HG03095 (cell line): ENCODE results near the gene FRY.

Source experiments
- ATAC-seq: cut with Tn5 transposase; IDR thresholded peaks from one replicate; pipeline ENCODE4 v1.9.1; 2021; ENCODE audit warnings: moderate library complexity; ENCODE audit not compliant: unreplicated experiment

FRY gene

GRCh38 chr13:32016119-32016518, 15.5 kb upstream of the FRY start:
- ATAC-seq: no peak

DNA sequence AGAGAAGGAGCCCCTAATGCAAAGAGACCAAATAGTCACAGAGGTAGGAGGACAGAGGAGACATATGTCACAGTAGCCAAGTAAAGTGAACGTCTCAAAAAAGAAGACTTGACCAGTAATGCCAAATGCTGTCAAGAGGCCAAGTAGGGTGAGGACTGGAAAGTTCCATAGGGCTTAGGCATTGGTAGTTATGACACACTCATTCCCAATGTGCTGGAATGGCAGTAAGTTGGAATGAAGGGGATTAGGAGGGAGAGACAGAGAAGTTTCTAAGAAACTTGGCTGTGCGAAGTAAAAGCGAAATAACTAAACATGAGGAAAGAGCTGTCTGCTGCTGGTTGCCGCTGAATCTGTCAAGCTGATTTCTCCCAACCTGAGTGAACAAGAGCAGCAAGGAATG, 14.9 kb upstream of the FRY start:
- ATAC-seq: no peak

DNA sequence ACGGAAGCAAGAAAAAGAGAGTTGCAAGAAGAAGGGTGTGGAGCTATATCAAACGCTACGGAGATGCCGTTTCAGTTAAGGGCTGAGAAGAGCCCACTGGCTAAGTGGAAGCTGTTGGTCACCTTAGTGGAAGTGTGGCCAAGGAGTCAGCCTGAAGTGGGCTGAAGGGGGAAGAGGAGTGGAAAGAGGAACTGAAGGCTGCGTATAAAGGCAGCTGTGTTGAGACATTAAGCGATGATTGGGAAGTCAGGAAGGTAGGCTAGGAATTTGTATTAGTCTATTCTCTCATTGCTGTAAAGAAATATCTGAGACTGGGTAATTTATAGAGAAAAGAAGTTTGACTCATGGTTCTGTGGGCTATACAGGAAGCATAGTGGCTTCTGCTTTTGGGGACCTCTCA, 14.1 kb upstream of the FRY start:
- ATAC-seq: no peak

- ATAC-seq: peak; percentile 71
These were observed 11.9 kb upstream of the FRY start for GRCh38 chr13:32019612-32020233.

DNA sequence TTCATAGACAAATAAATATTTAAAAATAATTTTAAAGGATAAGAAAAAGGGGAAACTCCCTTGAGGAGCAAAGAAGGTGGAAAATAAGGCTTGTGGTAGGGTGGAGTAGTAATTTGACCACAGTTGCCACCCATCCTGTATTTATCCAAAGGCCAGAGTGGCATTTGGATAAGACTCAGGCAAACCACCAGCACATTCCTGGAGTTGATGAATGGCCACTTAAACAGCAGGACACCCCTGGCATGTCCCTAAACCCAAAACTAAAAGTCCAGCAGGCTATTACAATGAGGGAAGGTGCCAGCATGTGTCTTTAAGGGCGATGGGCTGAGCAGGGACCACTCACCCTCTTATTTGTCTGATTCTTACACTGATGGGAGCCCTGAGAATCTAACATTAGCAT, 9.8 kb upstream of the FRY start:
- no peak for ATAC-seq

- ATAC-seq: no peak
These were observed 9.3 kb upstream of the FRY start for GRCh38 chr13:32022311-32022710.

GRCh38 chr13:32023096-32023495, 8.5 kb upstream of the FRY start:
- no peak for ATAC-seq

DNA sequence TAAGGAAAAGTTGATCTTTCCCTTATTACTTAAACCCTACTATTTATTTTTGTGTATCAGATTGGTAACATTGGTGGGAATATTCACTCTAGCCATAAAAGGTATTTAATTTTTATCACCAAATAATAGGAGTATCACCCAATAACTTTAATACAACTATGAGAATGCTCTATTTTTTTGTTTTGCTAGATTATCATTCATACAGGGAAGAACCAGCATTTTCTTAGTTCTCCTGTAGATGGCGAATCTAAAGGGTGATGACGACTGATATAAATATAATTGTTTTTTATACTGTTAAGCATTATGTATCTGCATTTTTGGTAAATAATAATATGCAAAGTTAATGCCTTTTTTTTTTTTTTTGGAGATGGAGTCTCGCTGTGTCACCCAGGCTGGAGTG, 7.9 kb upstream of the FRY start:
- ATAC-seq: no peak

- ATAC-seq: no peak
These were observed 6.8 kb upstream of the FRY start for GRCh38 chr13:32024750-32025149.

- ATAC-seq: no peak
These were observed 5.8 kb upstream of the FRY start for GRCh38 chr13:32025730-32026129.

DNA sequence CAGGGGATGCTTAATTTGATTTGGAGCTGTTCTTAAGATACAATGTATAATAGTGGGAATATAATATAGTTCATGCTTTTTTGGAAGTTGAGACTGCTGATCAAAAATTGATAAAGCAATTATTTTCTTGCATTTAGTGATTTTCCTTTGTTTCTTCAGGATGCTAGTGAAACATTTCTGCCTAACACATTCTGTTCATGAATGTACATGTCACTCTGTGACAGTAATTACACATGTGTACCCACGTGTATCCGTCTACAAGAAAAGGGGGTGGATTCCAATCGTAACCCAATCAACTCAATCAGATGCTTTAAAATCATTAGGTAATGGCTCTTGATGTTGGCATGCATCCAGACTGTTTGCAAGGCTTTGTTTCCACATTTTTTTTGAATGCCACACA, 5.0 kb upstream of the FRY start:
- ATAC-seq: no peak

DNA sequence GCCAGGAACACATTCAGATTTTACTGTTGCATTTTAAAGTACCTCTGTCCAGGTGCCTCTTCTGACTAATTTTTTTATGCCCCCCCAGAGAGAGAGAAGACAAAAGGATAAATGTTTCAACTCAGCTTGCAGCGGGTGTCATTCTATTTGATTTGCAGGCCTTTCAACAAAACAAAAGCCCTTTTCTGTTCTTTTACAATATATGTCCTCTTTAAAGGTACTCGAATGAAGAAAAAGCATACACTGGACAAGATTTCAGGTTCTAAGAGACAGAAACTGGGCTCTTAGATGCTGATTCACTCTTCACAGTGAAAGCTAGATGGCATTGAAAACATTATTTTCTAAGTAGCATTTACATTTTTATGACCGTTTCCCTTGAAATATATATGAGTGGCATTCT, 2.9 kb upstream of the FRY start:
- no peak for ATAC-seq

DNA sequence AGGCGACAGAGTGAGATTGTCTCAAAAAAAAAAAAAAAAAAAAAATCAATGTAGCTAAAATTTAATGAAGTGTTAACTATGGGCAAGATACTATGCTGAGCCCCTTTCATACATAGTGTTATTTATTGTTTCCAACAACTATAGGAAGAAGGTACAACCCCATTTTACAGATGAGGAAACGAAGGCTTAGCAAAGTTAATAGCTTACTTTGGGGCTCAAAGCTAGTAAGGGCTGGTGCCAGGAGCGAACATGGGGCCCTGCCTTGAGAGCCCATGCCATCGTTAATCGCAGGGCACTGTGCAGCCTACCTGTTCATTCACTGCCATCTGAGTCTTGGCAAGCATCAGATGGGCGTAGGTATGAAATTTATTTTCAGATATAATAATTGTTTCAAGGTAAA, 1.9 kb upstream of the FRY start:
- no peak for ATAC-seq

GRCh38 chr13:32031815-32032370, 319 bp downstream of the FRY start:
- ATAC-seq: no peak

DNA sequence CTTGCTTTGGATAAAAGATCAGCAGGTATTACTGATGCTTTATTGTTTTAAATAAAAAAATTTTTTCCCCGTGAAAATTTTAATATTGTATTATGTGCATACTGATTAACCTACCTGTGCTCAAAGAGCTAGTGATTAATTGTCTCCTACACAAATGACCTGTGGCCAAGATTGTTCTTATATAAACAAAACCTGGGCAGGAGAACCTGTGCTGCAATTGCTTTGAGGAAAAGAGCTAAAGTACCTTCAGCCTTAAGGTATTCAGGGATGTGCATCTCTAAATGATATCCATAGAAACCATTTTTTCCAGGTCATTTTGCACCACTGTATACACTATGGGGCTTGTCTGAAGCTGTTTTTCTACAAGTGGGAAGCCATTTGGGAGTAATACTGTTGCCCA, 1.2 kb downstream of the FRY start:
- no peak for ATAC-seq

DNA sequence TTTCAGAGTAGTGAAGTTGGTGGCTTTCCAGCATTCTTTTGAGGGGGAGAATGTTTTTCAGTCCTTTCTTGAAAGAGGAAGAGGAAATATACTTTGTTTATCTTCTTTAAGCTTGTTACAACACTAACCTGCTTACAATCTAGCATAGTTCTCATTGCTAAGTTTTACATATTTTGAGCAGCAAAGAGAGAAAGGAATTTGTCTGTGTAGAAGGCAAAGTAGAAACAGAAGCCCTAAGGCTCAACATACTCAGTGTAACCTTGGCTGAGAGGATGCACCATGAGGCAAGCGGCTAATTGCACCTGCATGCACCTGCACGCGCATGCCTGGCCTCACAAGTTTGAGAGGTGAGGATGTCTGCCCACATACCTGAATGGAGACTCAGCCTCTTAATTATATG, 2.2 kb downstream of the FRY start:
- no peak for ATAC-seq

DNA sequence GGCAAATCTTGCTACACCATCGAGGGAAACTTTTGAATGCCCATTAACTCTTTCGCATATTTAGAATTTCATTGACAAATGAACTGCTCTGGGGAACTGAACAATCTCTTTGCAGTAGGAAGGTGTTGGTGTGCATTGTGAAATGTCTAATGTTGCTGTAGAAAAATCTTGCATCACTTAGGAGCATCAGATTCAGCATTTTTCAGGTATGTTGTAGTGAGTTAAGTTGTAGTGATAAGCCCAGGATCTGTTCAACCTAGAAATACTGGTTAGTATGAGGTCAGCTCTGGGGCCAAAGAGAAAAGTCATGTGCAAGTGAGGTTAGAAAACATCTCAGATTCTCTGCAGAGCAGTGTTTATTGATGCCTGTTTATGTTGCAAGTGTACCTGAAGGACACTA, 4.1 kb downstream of the FRY start:
- ATAC-seq: no peak

DNA sequence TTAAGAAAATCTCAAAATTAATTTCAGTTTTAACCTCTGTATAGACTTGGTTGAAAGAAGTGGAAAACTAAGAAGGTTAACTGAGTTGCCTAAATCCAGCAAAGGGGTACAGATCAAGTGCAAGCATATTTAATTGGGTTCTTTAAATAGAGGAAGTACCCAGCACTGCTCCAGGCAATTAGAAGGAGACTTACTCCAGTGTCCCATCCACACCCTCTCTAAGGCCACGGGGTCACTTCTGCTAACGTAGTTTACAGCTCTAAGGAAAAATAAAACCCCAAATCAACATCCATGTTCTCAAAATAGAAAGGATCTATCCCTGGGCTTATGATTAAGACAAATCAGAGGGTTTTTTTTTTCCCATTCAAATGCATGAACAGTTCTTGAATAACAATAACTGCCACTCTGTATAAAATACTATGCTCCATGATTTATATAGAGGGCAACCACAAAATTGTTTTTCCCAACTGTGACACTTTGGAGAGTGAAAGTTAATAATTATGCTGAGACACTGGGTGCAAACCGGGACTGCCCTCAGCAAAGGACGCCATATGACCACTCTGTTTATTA, 4.6 kb downstream of the FRY start:
- no peak for ATAC-seq

- no peak for ATAC-seq
These were observed 5.2 kb downstream of the FRY start for GRCh38 chr13:32036757-32037156.

GRCh38 chr13:32037471-32037870, 5.9 kb downstream of the FRY start:
- ATAC-seq: no peak

DNA sequence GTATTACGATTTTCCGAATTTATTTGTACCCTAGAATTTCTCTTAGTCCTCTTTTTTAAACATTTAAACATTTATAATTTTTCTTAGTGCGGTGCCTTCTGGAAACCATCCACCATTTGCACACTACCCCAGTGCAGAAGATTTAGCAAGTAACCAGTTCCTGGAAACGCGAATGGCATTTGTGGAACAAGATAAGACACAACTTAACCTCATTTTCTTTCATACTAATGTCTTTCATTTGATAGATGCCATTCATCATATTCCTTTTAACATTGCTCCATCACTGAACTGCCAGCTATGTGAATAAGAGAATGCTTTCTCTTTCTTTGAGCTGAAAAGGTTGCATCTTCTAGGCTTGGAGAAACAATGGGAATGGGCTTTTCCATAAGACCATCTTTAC, 6.8 kb downstream of the FRY start:
- no peak for ATAC-seq

- no peak for ATAC-seq
These were observed 7.5 kb downstream of the FRY start for GRCh38 chr13:32039056-32039455.

DNA sequence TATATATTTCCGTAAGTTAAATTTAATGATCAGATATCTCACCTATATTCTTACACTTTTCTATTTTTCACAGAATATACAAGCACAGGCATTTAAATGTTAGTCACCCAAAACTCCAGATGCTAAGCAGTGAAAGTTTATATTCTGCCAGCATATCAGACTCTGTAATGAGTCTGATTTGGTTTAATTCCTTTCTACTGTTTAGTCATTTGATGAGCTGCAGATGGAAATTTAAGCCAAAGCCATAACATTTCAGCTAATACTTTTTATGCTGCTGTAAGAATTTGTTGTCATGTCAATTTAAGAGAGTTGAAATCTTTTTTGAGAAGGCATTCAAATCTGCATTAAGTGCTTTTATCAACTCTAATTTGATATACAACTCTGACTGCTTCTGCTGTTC, 8.0 kb downstream of the FRY start:
- ATAC-seq: no peak
